WERI-Rb-1 (cell line): ENCODE data around the gene SLIT2.

Source experiments
- DNase-seq: peaks from one replicate; pipeline ENCODE4 v3.0.0-alpha.2; 2020
- H3K27ac ChIP-seq: fragments of 250-450 bp; sonication (Bioruptor Pico); 2 replicates; pipeline ENCODE4 v1.5.1; 2020; ENCODE audit warnings: mild to moderate bottlenecking, moderate library complexity
- H3K27me3 ChIP-seq: fragments of 250-450 bp; sonication (Bioruptor Pico); 2 replicates; pipeline ENCODE4 v1.5.1; 2021; ENCODE audit warnings: mild to moderate bottlenecking, low read depth, moderate library complexity; ENCODE audit not compliant: insufficient read depth, severe bottlenecking
- H3K36me3 ChIP-seq: fragments of 250-450 bp; sonication (Bioruptor Pico); 2 replicates; pipeline ENCODE4 v1.5.1; 2020; ENCODE audit warnings: mild to moderate bottlenecking, moderate library complexity
- H3K4me3 ChIP-seq: 2 replicates; pipeline ENCODE4 v1.5.1; 2011; ENCODE audit warnings: low read depth, mild to moderate bottlenecking, control low read depth, low read length
- H3K9me3 ChIP-seq: fragments of 250-450 bp; sonication (Bioruptor Pico); 2 replicates; pipeline ENCODE4 v1.5.1; 2021; ENCODE audit warnings: mild to moderate bottlenecking, moderate library complexity; ENCODE audit not compliant: severe bottlenecking
- TF ChIP-seq, protein P1 (sequence below): IDR thresholded peaks from 2 replicates; pipeline ENCODE4 v1.5.1; 2011; ENCODE audit warnings: low read depth, mild to moderate bottlenecking, control low read depth, inconsistent platforms, low read length

Gene SLIT2

DNA sequence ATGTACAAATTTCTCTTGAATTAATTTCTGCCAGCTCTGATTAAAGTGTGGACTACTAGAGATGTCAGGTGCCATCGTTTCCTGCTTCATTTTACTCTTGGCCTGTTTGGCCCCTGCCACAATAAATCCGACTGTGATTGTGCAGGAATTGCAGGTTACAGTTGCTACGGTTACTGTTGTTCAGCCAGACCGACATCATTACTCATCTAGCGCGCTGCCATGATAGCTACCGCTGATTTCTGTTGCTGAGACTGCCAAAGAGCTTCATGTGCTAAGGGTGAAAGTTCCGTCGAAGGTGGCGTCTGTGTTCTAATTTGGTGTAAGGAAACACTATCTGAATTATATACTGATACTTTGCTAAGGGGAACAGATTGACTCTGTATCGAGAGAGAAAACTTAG, 22.1 kb downstream of the SLIT2 start:
- no peak for DNase-seq
- Histone ChIP-seq H3K9me3 (no peaks in the 10 kb centered on the region), H3K36me3 (no peaks in the 10 kb centered on the region), H3K27me3 (no peaks in the 10 kb centered on the region), H3K27ac (no peak overlapping the region), H3K4me3 (no peak overlapping the region)
- TF ChIP-seq, protein P1, sequence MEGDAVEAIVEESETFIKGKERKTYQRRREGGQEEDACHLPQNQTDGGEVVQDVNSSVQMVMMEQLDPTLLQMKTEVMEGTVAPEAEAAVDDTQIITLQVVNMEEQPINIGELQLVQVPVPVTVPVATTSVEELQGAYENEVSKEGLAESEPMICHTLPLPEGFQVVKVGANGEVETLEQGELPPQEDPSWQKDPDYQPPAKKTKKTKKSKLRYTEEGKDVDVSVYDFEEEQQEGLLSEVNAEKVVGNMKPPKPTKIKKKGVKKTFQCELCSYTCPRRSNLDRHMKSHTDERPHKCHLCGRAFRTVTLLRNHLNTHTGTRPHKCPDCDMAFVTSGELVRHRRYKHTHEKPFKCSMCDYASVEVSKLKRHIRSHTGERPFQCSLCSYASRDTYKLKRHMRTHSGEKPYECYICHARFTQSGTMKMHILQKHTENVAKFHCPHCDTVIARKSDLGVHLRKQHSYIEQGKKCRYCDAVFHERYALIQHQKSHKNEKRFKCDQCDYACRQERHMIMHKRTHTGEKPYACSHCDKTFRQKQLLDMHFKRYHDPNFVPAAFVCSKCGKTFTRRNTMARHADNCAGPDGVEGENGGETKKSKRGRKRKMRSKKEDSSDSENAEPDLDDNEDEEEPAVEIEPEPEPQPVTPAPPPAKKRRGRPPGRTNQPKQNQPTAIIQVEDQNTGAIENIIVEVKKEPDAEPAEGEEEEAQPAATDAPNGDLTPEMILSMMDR, result no peak

GRCh38 chr4:20276848-20277247, 25.1 kb downstream of the SLIT2 start:
- Histone ChIP-seq H3K36me3 (no peaks in the 10 kb centered on the region), H3K4me3 (no peak overlapping the region), H3K9me3 (no peaks in the 10 kb centered on the region), H3K27me3 (no peaks in the 10 kb centered on the region), H3K27ac (no peak overlapping the region)
- TF ChIP-seq, protein P1, result no peak
- DNase-seq, result no peak

- TF ChIP-seq, protein P1, result no peak
- DNase-seq, result no peak
- Histone ChIP-seq H3K4me3 (no peak overlapping the region), H3K27me3 (no peaks in the 10 kb centered on the region), H3K27ac (no peak overlapping the region), H3K36me3 (no peaks in the 10 kb centered on the region), H3K9me3 (no peaks in the 10 kb centered on the region)
Observed at GRCh38 chr4:20278195-20278594, 26.5 kb downstream of the SLIT2 start.

DNA sequence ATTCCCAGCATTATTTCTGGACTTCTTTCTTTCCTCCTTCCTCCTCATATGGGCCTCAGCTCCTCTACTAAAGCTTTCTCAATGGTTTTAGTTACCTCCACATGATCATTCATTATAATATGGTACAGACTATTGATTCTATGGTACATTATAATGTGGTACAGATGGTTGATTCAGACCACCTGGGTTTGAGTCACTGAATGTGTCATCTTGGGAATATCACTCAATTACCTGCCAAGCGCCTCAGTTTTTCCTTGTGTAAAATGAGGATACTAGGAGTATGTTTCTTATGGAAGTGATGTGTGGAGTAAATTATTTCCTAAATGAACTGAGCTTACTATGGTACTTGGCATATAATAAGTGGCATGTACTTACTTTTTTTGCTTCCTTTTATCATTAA, 27.7 kb downstream of the SLIT2 start:
- DNase-seq, result no peak
- TF ChIP-seq, protein P1, result no peak
- Histone ChIP-seq H3K36me3 (no peaks in the 10 kb centered on the region), H3K4me3 (no peak overlapping the region), H3K27me3 (no peaks in the 10 kb centered on the region), H3K9me3 (no peaks in the 10 kb centered on the region), H3K27ac (no peak overlapping the region)

- H3K4me3 ChIP-seq, result no peak overlapping the region
Observed at GRCh38 chr4:20281453-20281852, 29.7 kb downstream of the SLIT2 start.

GRCh38 chr4:20283039-20283438, 31.3 kb downstream of the SLIT2 start:
- TF ChIP-seq, protein P1, result no peak
- Histone ChIP-seq H3K27ac (no peak overlapping the region), H3K9me3 (no peaks in the 10 kb centered on the region), H3K27me3 (no peaks in the 10 kb centered on the region), H3K4me3 (no peak overlapping the region), H3K36me3 (no peaks in the 10 kb centered on the region)
- no peak for DNase-seq

More at GRCh38 chr4:20281453-20281852, 29.7 kb downstream of the SLIT2 start:
- H3K27me3 ChIP-seq, result no peaks in the 10 kb centered on the region
- no peak overlapping the region for H3K27ac ChIP-seq
- no peaks in the 10 kb centered on the region for H3K36me3 ChIP-seq
- no peak for DNase-seq
- no peaks in the 10 kb centered on the region for H3K9me3 ChIP-seq
- TF ChIP-seq, protein P1, result no peak
